ENCODE measurements around the gene MPPE1. TPM values are rescaled to one million over a fixed set of nuclear protein-coding genes. Genes with fewer than 3 reads are reported as not detected.
A peak's percentile ranks its signal among the peaks of the same experiment; 100 is the strongest.
"Not testable (repeated sequence)": the region's sequence is repeated elsewhere in the genome, so short reads cannot be mapped to it uniquely, and the experiment has no call there.

Gene MPPE1
- polyA plus RNA-seq, 1 donor from 2014 or later, result 36.2 TPM

DNA sequence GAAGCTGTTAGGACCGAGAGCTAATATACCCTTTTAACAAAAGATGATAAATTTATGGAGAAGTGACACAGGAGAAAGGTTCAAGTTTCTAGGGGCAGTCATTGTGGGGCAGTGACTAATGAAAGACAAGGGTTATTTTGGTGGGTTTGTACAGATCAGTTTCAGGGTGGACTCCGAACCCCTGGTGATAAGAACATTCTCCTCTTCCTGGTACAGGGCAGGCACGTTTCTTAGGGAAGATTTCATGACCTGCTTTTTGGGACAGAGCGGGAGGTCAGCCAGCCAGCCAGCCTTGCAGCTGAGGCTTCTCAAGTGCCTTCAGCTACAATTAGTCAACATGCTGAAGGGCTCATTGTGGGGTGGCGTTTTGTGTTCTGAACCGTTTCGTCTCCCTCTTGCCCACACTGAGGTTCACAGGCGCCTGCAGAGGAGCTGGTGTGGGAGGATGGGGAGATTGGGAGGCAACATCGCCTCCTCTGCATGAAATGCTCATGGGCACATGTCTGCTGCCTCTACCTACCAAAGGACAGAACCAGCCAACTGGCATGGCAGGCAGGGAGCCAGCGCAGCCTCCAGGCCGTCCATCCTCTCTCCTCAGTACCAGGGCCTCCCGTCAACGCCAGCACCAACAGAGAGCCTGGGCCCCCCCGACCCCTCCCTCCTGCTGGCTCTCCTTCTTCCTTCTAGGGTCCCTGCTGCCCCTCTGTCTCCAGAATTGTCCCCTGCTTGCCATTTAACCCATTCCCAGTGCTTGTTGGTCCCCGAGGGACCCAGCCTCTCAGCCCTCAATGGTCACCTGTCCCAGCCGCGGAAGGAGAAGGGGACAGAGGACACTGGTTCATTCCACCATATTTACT is 47.3 kb downstream of the MPPE1 start:
- no peaks in the 10 kb centered on the region for H3K36me3 Mint-ChIP-seq
- no peak overlapping the region for H3K27ac Mint-ChIP-seq
- no peak overlapping the region for H3K4me3 Mint-ChIP-seq

DNA sequence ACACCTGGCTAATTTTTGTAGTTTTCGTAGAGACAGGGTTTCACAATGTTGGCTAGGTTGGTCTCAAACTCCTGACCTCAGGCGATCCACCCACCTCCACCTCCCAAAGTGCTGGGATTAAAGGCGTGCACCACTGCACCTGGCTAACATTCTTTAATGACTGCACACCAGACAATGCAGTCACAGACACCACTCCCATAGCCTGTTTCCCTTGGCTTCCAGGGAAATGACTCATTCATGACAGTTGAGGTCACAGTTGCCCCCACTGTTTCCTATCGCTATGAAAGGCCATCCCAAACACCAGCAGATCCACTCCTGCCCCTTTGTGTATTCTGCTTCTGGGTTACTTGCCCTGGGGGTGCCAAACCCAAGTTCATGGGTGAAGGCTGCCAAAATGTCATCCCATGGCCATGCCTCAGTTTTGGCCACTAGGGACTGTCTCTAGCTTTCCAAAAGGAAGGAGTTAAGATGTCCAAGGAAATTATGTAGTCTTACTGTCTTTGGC is 48.2 kb downstream of the MPPE1 start:
- H3K4me3 Mint-ChIP-seq, result no peak overlapping the region
- H3K36me3 Mint-ChIP-seq, result no peaks in the 10 kb centered on the region
- peak overlapping the region in 1 of 3 donors; percentile 63 for H3K27ac Mint-ChIP-seq
- H3K27me3 Mint-ChIP-seq, result peaks cover under 1% of the 10 kb centered on the region
- no peaks in the 10 kb centered on the region for H3K9me3 Mint-ChIP-seq
- H3K4me1 Mint-ChIP-seq, result peaks cover 0 to 12% (median 3%) of the 10 kb centered on the region in 3 donors

More for the DNA sequence above, 47.3 kb downstream of the MPPE1 start:
- peaks cover 0 to 12% (median 3%) of the 10 kb centered on the region in 3 donors for H3K4me1 Mint-ChIP-seq
- peaks cover 2% of the 10 kb centered on the region for H3K27me3 Mint-ChIP-seq
- H3K9me3 Mint-ChIP-seq, result no peaks in the 10 kb centered on the region

GRCh38 chr18:11859282-11859830 is 48.8 kb downstream of the MPPE1 start:
- Mint-ChIP-seq H3K27ac (no peak overlapping the region), H3K36me3 (no peaks in the 10 kb centered on the region)

GRCh38 chr18:11857177-11857887 is 50.8 kb downstream of the MPPE1 start:
- peak overlapping the region in 1 of 4 donors; percentile 58 for H3K4me3 Mint-ChIP-seq
- H3K27ac Mint-ChIP-seq, result no peak overlapping the region
- H3K4me1 Mint-ChIP-seq, result peaks cover 3 to 22% (median 11%) of the 10 kb centered on the region in 3 donors

More at GRCh38 chr18:11859282-11859830, 48.8 kb downstream of the MPPE1 start:
- peak overlapping the region in 1 of 4 donors; percentile 51 for H3K4me3 Mint-ChIP-seq
- H3K27me3 Mint-ChIP-seq, result no peaks in the 10 kb centered on the region
- no peaks in the 10 kb centered on the region for H3K9me3 Mint-ChIP-seq
- peaks cover 0 to 12% (median 3%) of the 10 kb centered on the region in 3 donors for H3K4me1 Mint-ChIP-seq

DNA sequence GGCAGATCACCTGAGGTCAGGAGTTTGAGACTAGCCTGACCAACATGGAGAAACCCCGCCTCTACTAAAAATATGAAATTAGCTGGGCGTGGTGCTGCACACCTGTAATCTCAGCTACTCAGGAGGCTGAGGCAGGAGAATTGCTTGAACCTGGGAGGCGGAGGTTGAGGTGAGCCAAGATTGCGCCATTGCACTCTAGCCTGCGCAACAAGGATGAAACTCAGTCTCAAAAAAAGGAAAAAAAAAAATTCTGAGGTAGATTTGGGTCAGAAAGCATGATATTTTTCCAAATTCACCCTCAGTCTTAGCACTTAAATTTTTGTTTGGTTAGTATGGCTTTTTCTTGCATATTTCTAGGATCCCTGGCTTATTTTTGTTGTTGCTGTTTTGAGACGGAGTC is 53.6 kb downstream of the MPPE1 start:
- peak overlapping the region in 2 of 4 donors; percentile 72 to 76 for H3K4me3 Mint-ChIP-seq
- H3K9me3 Mint-ChIP-seq, H3K36me3 Mint-ChIP-seq, H3K27me3 Mint-ChIP-seq, H3K27ac Mint-ChIP-seq: not testable (repeated sequence)
- peaks cover 22 to 29% (median 26%) of the 10 kb centered on the region in 3 donors for H3K4me1 Mint-ChIP-seq

More at GRCh38 chr18:11857177-11857887, 50.8 kb downstream of the MPPE1 start:
- H3K9me3 Mint-ChIP-seq, result no peaks in the 10 kb centered on the region
- no peaks in the 10 kb centered on the region for H3K27me3 Mint-ChIP-seq
- H3K36me3 Mint-ChIP-seq, result peaks cover 3% of the 10 kb centered on the region

DNA sequence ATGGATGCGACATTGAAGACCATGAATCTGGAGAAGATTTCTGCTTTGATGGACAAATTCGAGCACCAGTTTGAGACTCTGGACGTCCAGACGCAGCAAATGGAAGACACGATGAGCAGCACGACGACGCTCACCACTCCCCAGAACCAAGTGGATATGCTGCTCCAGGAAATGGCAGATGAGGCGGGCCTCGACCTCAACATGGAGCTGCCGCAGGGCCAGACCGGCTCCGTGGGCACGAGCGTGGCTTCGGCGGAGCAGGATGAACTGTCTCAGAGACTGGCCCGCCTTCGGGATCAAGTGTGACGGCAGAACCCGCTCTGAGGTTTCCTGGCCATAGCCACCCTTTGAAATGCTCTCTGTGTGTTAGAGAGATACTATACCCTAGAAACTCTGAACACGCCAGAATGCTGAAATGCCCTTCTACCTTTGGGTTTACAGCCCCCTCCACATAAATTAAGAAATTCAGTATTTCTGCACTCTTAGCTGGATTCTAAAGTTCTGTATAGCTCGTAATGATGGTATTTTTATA is 56.2 kb downstream of the MPPE1 start:
- Mint-ChIP-seq H3K36me3 (peaks cover 3% of the 10 kb centered on the region), H3K4me1 (peaks cover 18 to 23% (median 22%) of the 10 kb centered on the region in 3 donors), H3K27ac (peak overlapping the region; percentile 98 to 100 (median 99)), H3K9me3 (no peaks in the 10 kb centered on the region), H3K27me3 (peaks cover 2% of the 10 kb centered on the region), H3K4me3 (peak overlapping the region; percentile 99 to 100 (median 99))

- peak within 1 kb of the TSS; percentile 99 to 100 (median 99) for H3K4me3 Mint-ChIP-seq
- peaks cover 17 to 23% (median 22%) of the 10 kb centered on the region in 3 donors for H3K4me1 Mint-ChIP-seq
- H3K27ac Mint-ChIP-seq, result peak within 1 kb of the TSS; percentile 98 to 100 (median 99)
- no peaks in the 10 kb centered on the region for H3K9me3 Mint-ChIP-seq
- peaks cover 2% of the 10 kb centered on the region for H3K27me3 Mint-ChIP-seq
- peaks cover 3% of the 10 kb centered on the region for H3K36me3 Mint-ChIP-seq
Measured at GRCh38 chr18:11851146-11851805, 56.8 kb downstream of the MPPE1 start, which contains the start of gene CHMP1B. TSS of gene CHMP1B (plus strand) at chr18:11851413. CDS start at chr18:11851512, 99 bp downstream.

DNA sequence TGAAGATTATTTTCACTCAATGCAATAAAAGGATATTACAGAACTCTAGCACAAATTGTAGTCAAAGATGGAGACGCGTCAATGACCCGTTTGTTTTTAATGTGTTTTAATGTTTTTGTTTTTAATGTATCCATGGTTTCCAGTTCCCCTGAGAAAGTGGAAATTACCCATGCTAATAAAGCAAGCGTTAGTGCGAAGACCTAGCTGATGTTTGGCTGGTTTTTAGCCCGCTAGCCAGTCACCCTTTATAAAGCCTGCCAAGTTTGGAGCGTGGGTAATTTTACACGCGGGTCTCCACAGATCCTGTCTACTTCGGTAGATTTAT is 57.3 kb downstream of the MPPE1 start:
- peaks cover 2% of the 10 kb centered on the region for H3K27me3 Mint-ChIP-seq
- peak overlapping the region; percentile 99 to 100 (median 99) for H3K4me3 Mint-ChIP-seq
- H3K9me3 Mint-ChIP-seq, result no peaks in the 10 kb centered on the region
- H3K4me1 Mint-ChIP-seq, result peaks cover 17 to 23% (median 22%) of the 10 kb centered on the region in 3 donors
- H3K27ac Mint-ChIP-seq, result peak overlapping the region; percentile 98 to 100 (median 99)
- peaks cover 3% of the 10 kb centered on the region for H3K36me3 Mint-ChIP-seq

DNA sequence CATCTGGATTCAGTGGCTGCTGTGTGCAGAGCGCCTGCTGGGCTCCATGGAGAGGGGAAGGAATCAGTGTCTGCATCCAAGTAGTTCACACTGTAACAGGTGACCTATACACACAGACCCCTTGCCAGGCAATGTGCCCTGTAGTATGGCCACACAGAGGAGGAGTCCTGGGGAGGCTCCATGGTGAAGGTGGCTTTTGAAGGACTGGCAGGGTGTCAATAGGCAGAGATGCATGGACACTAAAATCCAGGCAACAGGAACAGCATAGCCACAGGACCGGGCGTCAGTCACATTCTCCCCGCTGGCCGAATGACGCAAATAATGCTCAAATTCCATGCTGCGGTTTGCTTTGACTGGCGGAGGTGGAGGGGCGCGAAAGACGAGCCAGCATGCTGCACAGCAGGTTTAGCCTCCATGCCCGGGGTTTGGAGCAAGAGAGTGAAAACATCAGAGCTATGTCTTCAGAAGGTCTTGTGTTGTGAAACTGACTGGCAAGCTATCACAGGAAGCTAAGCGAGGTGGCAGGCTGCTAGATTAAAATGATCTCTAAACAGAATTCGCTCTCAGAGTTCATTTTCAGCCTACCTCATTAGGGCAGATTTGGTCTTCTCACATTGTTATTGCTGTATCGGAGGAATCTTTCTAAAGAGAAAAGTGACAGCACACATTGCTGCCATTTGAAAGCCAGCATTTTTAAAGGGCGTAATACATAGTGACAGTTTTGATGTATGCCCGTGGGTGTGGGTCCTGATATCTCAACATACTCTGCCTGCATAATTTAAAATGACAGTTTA is 58.1 kb downstream of the MPPE1 start:
- no peaks in the 10 kb centered on the region for H3K9me3 Mint-ChIP-seq
- H3K4me3 Mint-ChIP-seq, result peak overlapping the region; percentile 99 to 100 (median 99)
- H3K27me3 Mint-ChIP-seq, result peaks cover 2% of the 10 kb centered on the region
- H3K4me1 Mint-ChIP-seq, result peaks cover 17 to 23% (median 22%) of the 10 kb centered on the region in 3 donors
- peaks cover 3% of the 10 kb centered on the region for H3K36me3 Mint-ChIP-seq
- peak overlapping the region; percentile 98 to 100 (median 99) for H3K27ac Mint-ChIP-seq

- no peaks in the 10 kb centered on the region for H3K9me3 Mint-ChIP-seq
- H3K4me3 Mint-ChIP-seq, result peak overlapping the region in 3 of 4 donors; percentile 33 to 99 (median 55)
- peaks cover 2% of the 10 kb centered on the region for H3K27me3 Mint-ChIP-seq
- peaks cover 3% of the 10 kb centered on the region for H3K36me3 Mint-ChIP-seq
- peak overlapping the region; percentile 23 to 81 (median 49) for H3K27ac Mint-ChIP-seq
- H3K4me1 Mint-ChIP-seq, result peaks cover 17 to 23% (median 22%) of the 10 kb centered on the region in 3 donors
Measured at GRCh38 chr18:11849279-11849678, 58.8 kb downstream of the MPPE1 start.

- H3K27ac Mint-ChIP-seq, result no peak overlapping the region
- H3K4me3 Mint-ChIP-seq, result peak overlapping the region in 1 of 4 donors; percentile 15
- H3K9me3 Mint-ChIP-seq, result no peaks in the 10 kb centered on the region
Measured at GRCh38 chr18:11847811-11848210, 60.3 kb downstream of the MPPE1 start.

GRCh38 chr18:11845654-11846053 is 62.5 kb downstream of the MPPE1 start:
- Mint-ChIP-seq H3K9me3 (no peaks in the 10 kb centered on the region), H3K4me3 (no peak overlapping the region), H3K36me3 (no peaks in the 10 kb centered on the region), H3K27ac (no peak overlapping the region), H3K4me1 (peaks cover 1 to 8% (median 5%) of the 10 kb centered on the region in 3 donors), H3K27me3 (no peaks in the 10 kb centered on the region)

More at GRCh38 chr18:11847811-11848210, 60.3 kb downstream of the MPPE1 start:
- Mint-ChIP-seq H3K36me3 (no peaks in the 10 kb centered on the region), H3K4me1 (peaks cover 10 to 22% (median 17%) of the 10 kb centered on the region in 3 donors), H3K27me3 (peaks cover 2% of the 10 kb centered on the region)

DNA sequence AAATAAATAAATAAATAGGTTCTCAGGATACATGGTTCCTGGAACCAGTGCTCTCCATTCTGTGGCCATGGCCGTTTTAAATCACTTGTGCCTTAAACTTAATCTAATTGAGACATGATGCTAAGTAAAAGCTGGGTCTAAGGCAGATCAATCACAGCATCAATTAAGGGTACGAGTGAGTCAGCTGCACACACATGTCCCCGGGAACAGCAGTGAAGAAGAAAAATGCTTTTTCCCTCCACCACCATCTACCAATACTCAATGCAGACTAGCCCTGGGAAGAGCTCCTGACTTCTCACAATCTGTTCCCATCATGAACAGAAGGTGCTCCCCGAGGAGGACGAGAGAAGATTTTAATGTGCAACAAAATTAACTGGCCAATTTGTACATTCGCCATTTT is 63.7 kb downstream of the MPPE1 start:
- no peak overlapping the region for H3K27ac Mint-ChIP-seq

More for the DNA sequence above, 63.7 kb downstream of the MPPE1 start:
- H3K36me3 Mint-ChIP-seq, result no peaks in the 10 kb centered on the region
- H3K4me3 Mint-ChIP-seq, result no peak overlapping the region
- H3K9me3 Mint-ChIP-seq, result no peaks in the 10 kb centered on the region
- H3K4me1 Mint-ChIP-seq, result no peaks in the 10 kb centered on the region
- H3K27me3 Mint-ChIP-seq, result no peaks in the 10 kb centered on the region

Measured in IgD-negative memory B cell (primary cell).